Skeletal muscle satellite cell (primary cell): ENCODE measurements around the gene DAPK3. TPM values are rescaled to one million over a fixed set of nuclear protein-coding genes. Genes with fewer than 3 reads are reported as not detected.

Experiments
- H3K27me3 ChIP-seq: 2 replicates; pipeline ENCODE4 v1.7.0; 2013; ENCODE audit warnings: low read length; ENCODE audit not compliant: control insufficient read depth, insufficient read depth
- H3K36me3 ChIP-seq: 2 replicates; pipeline ENCODE4 v1.7.0; 2013; ENCODE audit warnings: mild to moderate bottlenecking, control low read depth, low read length; ENCODE audit not compliant: insufficient read depth
- H3K4me1 ChIP-seq: 2 replicates; pipeline ENCODE4 v1.7.0; 2013; ENCODE audit warnings: low read length; ENCODE audit not compliant: control insufficient read depth, insufficient read depth
- H3K4me2 ChIP-seq: 2 replicates; pipeline ENCODE4 v1.7.0; 2013; ENCODE audit warnings: mild to moderate bottlenecking, low read length
- H3K4me3 ChIP-seq: 2 replicates; pipeline ENCODE4 v1.7.0; 2013; ENCODE audit warnings: low read length
- H3K9ac ChIP-seq: 2 replicates; pipeline ENCODE4 v1.7.0; 2013; ENCODE audit warnings: mild to moderate bottlenecking, low read depth, low read length, moderate library complexity
- H3K9me3 ChIP-seq: replicated peaks from 2 replicates; pipeline ENCODE4 v1.7.0; 2013; ENCODE audit warnings: mild to moderate bottlenecking, control low read depth, low read length
- small RNA-seq: library from RNA; depleted of rRNA; stranded (forward); fragments of <200 nt; gene quantifications from one replicate; pipeline ENCODE3, GENCODE V24; 2012

The DAPK3 gene

DNA sequence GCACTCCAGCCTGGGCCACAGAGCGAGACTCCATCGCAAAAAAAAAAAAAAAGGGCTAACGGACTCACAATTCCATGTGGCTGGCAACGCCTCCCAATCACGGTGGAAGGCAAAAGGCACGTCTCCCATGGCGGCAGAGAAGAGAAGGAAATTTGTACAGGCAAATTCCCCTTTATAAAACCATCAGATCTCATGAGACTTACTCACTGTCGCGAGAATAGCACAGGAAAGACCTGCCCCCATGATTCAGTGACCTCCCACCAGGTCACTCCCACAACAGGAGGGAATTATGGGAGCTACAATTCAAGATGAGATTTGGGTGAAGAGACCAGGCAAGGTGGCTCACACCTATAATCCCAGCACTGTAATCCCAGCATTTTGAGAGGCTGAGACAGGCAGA lies 56.7 kb downstream of the DAPK3 start:
- Histone ChIP-seq H3K36me3 (no peaks in the 10 kb centered on the region), H3K27me3 (peaks cover 2% of the 10 kb centered on the region), H3K4me1 (no peaks in the 10 kb centered on the region), H3K9me3 (no peaks in the 10 kb centered on the region), H3K4me2 (no peak overlapping the region), H3K9ac (no peak overlapping the region), H3K4me3 (no peak overlapping the region)

DNA sequence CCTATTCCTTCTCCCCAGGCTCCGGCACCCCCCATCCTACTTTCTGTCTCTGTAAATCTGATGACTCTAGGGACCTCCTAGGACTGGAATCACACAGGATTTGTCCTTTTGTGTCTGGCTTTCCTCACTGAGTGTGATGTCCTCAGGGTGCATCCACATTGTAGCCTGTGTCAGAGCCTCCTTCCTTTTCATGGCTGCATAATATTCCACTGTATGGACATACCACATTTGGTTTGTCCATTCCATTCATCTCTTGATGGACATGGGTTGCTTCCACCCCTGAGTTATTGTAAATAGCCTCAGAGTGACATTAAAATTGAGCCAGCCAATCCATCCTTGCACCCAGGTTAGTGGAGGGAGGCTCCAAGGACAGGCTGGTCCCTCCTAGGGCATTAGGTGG lies 60.8 kb downstream of the DAPK3 start:
- peaks cover 2% of the 10 kb centered on the region for H3K27me3 ChIP-seq
- no peaks in the 10 kb centered on the region for H3K36me3 ChIP-seq
- no peaks in the 10 kb centered on the region for H3K9me3 ChIP-seq
- no peak overlapping the region for H3K4me2 ChIP-seq
- no peak overlapping the region for H3K4me3 ChIP-seq
- no peaks in the 10 kb centered on the region for H3K4me1 ChIP-seq
- H3K9ac ChIP-seq: no peak overlapping the region

Small RNA genes lying within 50 kb of the gene (small RNA-seq; reads per million reads assigned to genes)
- gene RN7SL202P (not detected), gene SNORD37 (33.8 reads per million, percentile 95 among the genes with 10 or more reads in this experiment)
